ENCODE measurements around the gene DHRS13.
"Not testable (repeated sequence)": the region's sequence is repeated elsewhere in the genome, so short reads cannot be mapped to it uniquely, and the experiment has no call there.

GRCh38 chr17:28893248-28894183, 9.4 kb downstream of the DHRS13 start:
- TF ChIP-seq, protein P1, sequence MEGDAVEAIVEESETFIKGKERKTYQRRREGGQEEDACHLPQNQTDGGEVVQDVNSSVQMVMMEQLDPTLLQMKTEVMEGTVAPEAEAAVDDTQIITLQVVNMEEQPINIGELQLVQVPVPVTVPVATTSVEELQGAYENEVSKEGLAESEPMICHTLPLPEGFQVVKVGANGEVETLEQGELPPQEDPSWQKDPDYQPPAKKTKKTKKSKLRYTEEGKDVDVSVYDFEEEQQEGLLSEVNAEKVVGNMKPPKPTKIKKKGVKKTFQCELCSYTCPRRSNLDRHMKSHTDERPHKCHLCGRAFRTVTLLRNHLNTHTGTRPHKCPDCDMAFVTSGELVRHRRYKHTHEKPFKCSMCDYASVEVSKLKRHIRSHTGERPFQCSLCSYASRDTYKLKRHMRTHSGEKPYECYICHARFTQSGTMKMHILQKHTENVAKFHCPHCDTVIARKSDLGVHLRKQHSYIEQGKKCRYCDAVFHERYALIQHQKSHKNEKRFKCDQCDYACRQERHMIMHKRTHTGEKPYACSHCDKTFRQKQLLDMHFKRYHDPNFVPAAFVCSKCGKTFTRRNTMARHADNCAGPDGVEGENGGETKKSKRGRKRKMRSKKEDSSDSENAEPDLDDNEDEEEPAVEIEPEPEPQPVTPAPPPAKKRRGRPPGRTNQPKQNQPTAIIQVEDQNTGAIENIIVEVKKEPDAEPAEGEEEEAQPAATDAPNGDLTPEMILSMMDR (IDR thresholded peaks at IDR 0.05), result not testable (repeated sequence)
- TF ChIP-seq POLR2A (IDR thresholded peaks at IDR 0.05), result not testable (repeated sequence)
